ENCODE data around the gene CPPED1.

DNA sequence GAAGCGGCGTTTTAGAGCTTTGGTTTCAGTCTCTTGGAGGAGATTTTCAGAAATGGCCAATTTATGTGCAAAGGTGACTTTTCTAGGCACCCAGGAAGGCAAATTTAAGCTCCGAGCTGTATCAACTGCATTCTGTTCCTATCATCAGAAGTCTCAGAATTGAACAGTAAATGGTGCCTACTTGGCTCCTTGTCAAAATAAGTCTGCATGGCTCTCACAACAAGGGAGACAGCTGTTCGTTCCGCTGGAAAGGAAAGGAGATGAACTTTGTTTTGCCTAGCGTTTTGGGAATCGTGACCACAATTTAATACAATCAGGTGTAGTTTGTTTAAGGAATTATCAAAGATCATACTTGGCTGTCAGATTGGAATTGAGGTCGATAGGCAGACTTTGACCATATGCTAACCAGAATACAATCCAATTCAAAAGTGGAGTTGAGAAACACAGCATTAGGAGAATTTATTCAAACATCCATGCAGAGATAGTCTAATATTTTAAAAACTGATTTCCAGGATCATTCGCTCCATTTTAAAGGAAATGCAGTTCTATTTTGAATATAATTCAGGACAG lies 139.4 kb downstream of the CPPED1 start:
- TF ChIP-seq CTCF (IDR thresholded peaks at IDR 0.05; ENCODE audit: low read depth, low read length) (no peak), POLR2A (IDR thresholded peaks at IDR 0.05; ENCODE audit: extremely low read depth, insufficient read length) (no peak), MYC (IDR thresholded peaks at IDR 0.05; ENCODE audit: low read depth, low read length) (no peak)
